K562 treated with DMSO at 1 percent for 12 hours (cell line): ENCODE measurements around the gene RPL23. TPM values are rescaled to one million over a fixed set of nuclear protein-coding genes. Genes with fewer than 3 reads are reported as not detected.

Experiments used
- total RNA-seq: library from RNA; unstranded; fragments of 300-600 nt; gene quantifications from 2 replicates; pipeline ENCODE4 v1.2.3, GENCODE V29; 2022; ENCODE audit not compliant: insufficient read depth

The RPL23 gene
- 2,823 and 3,691 TPM in 2 replicates for total RNA-seq

GRCh38 chr17:38853292-38854219, at the start of gene RPL23:
TSS of gene RPL23 (minus strand) at chr17:38853721. CDS start at chr17:38853710, 11 bp downstream.

GRCh38 chr17:38869526-38870258, 16.2 kb upstream of the RPL23 start, which contains the start of gene LASP1:
TSS of gene LASP1 (plus strand) at chr17:38870058. CDS start at chr17:38870190, 132 bp downstream.

GRCh38 chr17:38824899-38825761, 28.4 kb downstream of the RPL23 start, which contains the start of gene CWC25:
TSS of gene CWC25 (minus strand) at chr17:38825321. CDS start at chr17:38825183, 138 bp downstream.

GRCh38 chr17:38799501-38800236, 53.9 kb downstream of the RPL23 start, which contains the start of gene PIP4K2B:
TSS of gene PIP4K2B (minus strand) at chr17:38799556. CDS start at chr17:38799424, 132 bp downstream.

Other genes starting within 250 kb of the RPL23 start
- not detected in 2 replicates for gene SRCIN1, start 247.8 kb downstream of the RPL23 start, total RNA-seq
- 2.7 and 4.6 TPM in 2 replicates for gene EPOP, start 178.8 kb downstream of the RPL23 start, total RNA-seq
- 13.8 and 35.5 TPM in 2 replicates for gene MLLT6, start 148.4 kb downstream of the RPL23 start, total RNA-seq
- gene CISD3, start 123.4 kb downstream of the RPL23 start, total RNA-seq: 16.0 and 22.7 TPM in 2 replicates
- 14.9 and 27.4 TPM in 2 replicates for gene PCGF2, start 105.4 kb downstream of the RPL23 start, total RNA-seq
- gene PSMB3, start 101.0 kb downstream of the RPL23 start, total RNA-seq: 416 and 604 TPM in 2 replicates
- 12.0 and 34.9 TPM in 2 replicates for gene PIP4K2B, start 54.2 kb downstream of the RPL23 start, total RNA-seq
- 9.0 and 13.9 TPM in 2 replicates for gene CWC25, start 28.4 kb downstream of the RPL23 start, total RNA-seq
- 85.3 and 158 TPM in 2 replicates for gene LASP1, start 16.3 kb upstream of the RPL23 start, total RNA-seq
- not detected in 2 replicates for gene FBXO47, start 113.7 kb upstream of the RPL23 start, total RNA-seq